Measurements from ENCODE around the gene PREX1. TPM values are rescaled to one million over a fixed set of nuclear protein-coding genes. Genes with fewer than 3 reads are reported as not detected.

PREX1 gene
- total and polyA plus RNA-seq, 2 donors (not counting 3 experiments of a cell fraction or from before 2014, with no cell fraction given), result 51.3 to 72.9 TPM

- ChIA-PET POLR2A (no interaction called here), CTCF (interaction anchor here (0.8 to 1.3 kb wide), 4 partner anchors 12 to 960 kb away, joined by 3 to 4 read pairs (median 3); no protein-coding TSS in a partner anchor)
- H3K4me1 ChIP-seq (ENCODE audit: control insufficient read depth, extremely low read depth, insufficient read depth, low read length), result peaks cover 12% of the 10 kb centered on the region
- H3K9ac ChIP-seq (replicated peaks; ENCODE audit: extremely low read depth, insufficient read depth, low read length), result no peak overlapping the region
- BruUV-seq (replicated peaks), result no TSS peak
- no peaks in the 10 kb centered on the region for H3K9me1 ChIP-seq (replicated peaks; ENCODE audit: control insufficient read depth, extremely low read depth, insufficient read depth, low read length)
- H3K9me3 ChIP-seq (replicated peaks; ENCODE audit: control insufficient read depth, insufficient read depth, low read length), result no peaks in the 10 kb centered on the region
- H3K4me3 ChIP-seq (replicated peaks in 1 of 3; ENCODE audit: insufficient read depth in 1 of 3, low read depth in 1 of 3, low read length in 3 of 3), result no peak overlapping the region
- peaks cover 0 to 24% of the 10 kb centered on the region in 2 experiments for H3K36me3 ChIP-seq (ENCODE audit: control insufficient read depth in 2 of 2, extremely low read depth in 1 of 2, insufficient read depth in 2 of 2, low read length in 2 of 2)
- TF ChIP-seq JUN (IDR thresholded peaks at IDR 0.05; ENCODE audit: borderline replicate concordance, insufficient read depth, insufficient read length, low read depth), result no peak
- TF ChIP-seq, protein P1, sequence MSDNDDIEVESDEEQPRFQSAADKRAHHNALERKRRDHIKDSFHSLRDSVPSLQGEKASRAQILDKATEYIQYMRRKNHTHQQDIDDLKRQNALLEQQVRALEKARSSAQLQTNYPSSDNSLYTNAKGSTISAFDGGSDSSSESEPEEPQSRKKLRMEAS (IDR thresholded peaks at IDR 0.05; ENCODE audit: insufficient read depth, insufficient read length), result no peak
- intact Hi-C loops (cut with micrococcal nuclease), result loop anchor here (5.0 kb wide), 2 partner anchors 651 to 1426 kb away; no protein-coding TSS in a partner anchor
- no peak for DNase-seq (ENCODE audit: low read depth, low spot score)
- H2AFZ ChIP-seq (ENCODE audit: low read depth, low read length), result no peak overlapping the region
- H3K27ac ChIP-seq (ENCODE audit: insufficient read depth, low read depth, low read length), result no peak overlapping the region
- no peaks in the 10 kb centered on the region for H4K20me1 ChIP-seq (replicated peaks; ENCODE audit: control insufficient read depth, extremely low read depth, insufficient read depth, low read length)
- H3K27me3 ChIP-seq (ENCODE audit: control insufficient read depth in 2 of 2, insufficient read depth in 2 of 2, low read length in 2 of 2), result no peaks in the 10 kb centered on the region
- H3K4me2 ChIP-seq (ENCODE audit: insufficient read depth, low read length), result no peak overlapping the region
- FAIRE-seq, result no peak
- H3K79me2 ChIP-seq (ENCODE audit: control insufficient read depth, insufficient read depth, low read length), result no peaks in the 10 kb centered on the region
- dilution Hi-C loops (cut with MboI; ENCODE audit: extremely low pct_ligation_motif_present, low sequenced_read_pairs), result no loop called here
Observed at GRCh38 chr20:48623176-48623905, 204.5 kb downstream of the PREX1 start.

GRCh38 chr20:48622421-48622820 lies 205.4 kb downstream of the PREX1 start:
- peaks cover 12% of the 10 kb centered on the region for H3K4me1 ChIP-seq (ENCODE audit: control insufficient read depth, extremely low read depth, insufficient read depth, low read length)
- no peak for TF ChIP-seq FOS (IDR thresholded peaks at IDR 0.05; ENCODE audit: borderline replicate concordance, insufficient read depth, low read length)
- no peak for TF ChIP-seq CTCF (IDR thresholded peaks at IDR 0.05; ENCODE audit: extremely low read depth in 1 of 2, insufficient read depth in 1 of 2, low read depth in 1 of 2, low read length in 2 of 2)
- no peak for TF ChIP-seq POLR2A (IDR thresholded peaks at IDR 0.05; ENCODE audit: low read depth, low read length)
- no peak for TF ChIP-seq GATA2 (IDR thresholded peaks at IDR 0.05; ENCODE audit: insufficient read depth, insufficient read length, low read depth, low read length)
- no peak for TF ChIP-seq POLR2AphosphoS5 (IDR thresholded peaks at IDR 0.05; ENCODE audit: insufficient read depth, low read depth, low read length)
- TF ChIP-seq EZH2 (IDR thresholded peaks at IDR 0.05; ENCODE audit: borderline replicate concordance, low read depth, low read length, severe bottlenecking), result no peak
- TF ChIP-seq MYC (IDR thresholded peaks at IDR 0.05; ENCODE audit: low read depth, low read length), result no peak
- no peak for TF ChIP-seq JUN (IDR thresholded peaks at IDR 0.05; ENCODE audit: borderline replicate concordance, insufficient read depth, insufficient read length, low read depth)
- TF ChIP-seq, protein P1 (IDR thresholded peaks at IDR 0.05; ENCODE audit: insufficient read depth, insufficient read length), result no peak
- CTCF ChIA-PET, result interaction anchor here (1.1 to 6.2 kb wide), 6 partner anchors 767 to 973 kb away, joined by 6 to 302 read pairs (median 64); no protein-coding TSS in a partner anchor
- H3K79me2 ChIP-seq (ENCODE audit: control insufficient read depth, insufficient read depth, low read length), result no peaks in the 10 kb centered on the region
- no peak overlapping the region for H3K27ac ChIP-seq (ENCODE audit: insufficient read depth, low read depth, low read length)
- H3K4me2 ChIP-seq (ENCODE audit: insufficient read depth, low read length), result no peak overlapping the region
- BruUV-seq (replicated peaks), result no TSS peak
- dilution Hi-C loops (cut with MboI; ENCODE audit: extremely low pct_ligation_motif_present, low sequenced_read_pairs), result no loop called here
- H3K36me3 ChIP-seq (ENCODE audit: control insufficient read depth in 2 of 2, extremely low read depth in 1 of 2, insufficient read depth in 2 of 2, low read length in 2 of 2), result peaks cover 0 to 17% of the 10 kb centered on the region in 2 experiments
- FAIRE-seq, result no peak
- H3K9ac ChIP-seq (replicated peaks; ENCODE audit: extremely low read depth, insufficient read depth, low read length), result no peak overlapping the region
- intact Hi-C loops (cut with micrococcal nuclease), result loop anchor here (5.0 kb wide), 2 partner anchors 650 to 1425 kb away; no protein-coding TSS in a partner anchor
- H3K9me3 ChIP-seq (replicated peaks; ENCODE audit: control insufficient read depth, insufficient read depth, low read length), result no peaks in the 10 kb centered on the region
- H3K27me3 ChIP-seq (ENCODE audit: control insufficient read depth in 2 of 2, insufficient read depth in 2 of 2, low read length in 2 of 2), result no peaks in the 10 kb centered on the region
- no peak for DNase-seq (ENCODE audit: low read depth, low spot score)
- H4K20me1 ChIP-seq (replicated peaks; ENCODE audit: control insufficient read depth, extremely low read depth, insufficient read depth, low read length), result no peaks in the 10 kb centered on the region
- POLR2A ChIA-PET, result no interaction called here
- H3K4me3 ChIP-seq (replicated peaks in 1 of 3; ENCODE audit: insufficient read depth in 1 of 3, low read depth in 1 of 3, low read length in 3 of 3), result no peak overlapping the region
- no peak overlapping the region for H2AFZ ChIP-seq (ENCODE audit: low read depth, low read length)
- H3K9me1 ChIP-seq (replicated peaks; ENCODE audit: control insufficient read depth, extremely low read depth, insufficient read depth, low read length), result no peaks in the 10 kb centered on the region
